Activated CD8-positive, alpha-beta memory T cell treated with anti-CD3 and anti-CD28 coated beads, Interleukin-2, amount 50 U/mL, for 24 hours (primary cell): ENCODE measurements around the gene NFASC.

Source experiments
- DNase-seq: peaks from one replicate; pipeline ENCODE4 v3.0.0-alpha.2; 2020; ENCODE audit errors: extremely low read depth

The NFASC gene

DNA sequence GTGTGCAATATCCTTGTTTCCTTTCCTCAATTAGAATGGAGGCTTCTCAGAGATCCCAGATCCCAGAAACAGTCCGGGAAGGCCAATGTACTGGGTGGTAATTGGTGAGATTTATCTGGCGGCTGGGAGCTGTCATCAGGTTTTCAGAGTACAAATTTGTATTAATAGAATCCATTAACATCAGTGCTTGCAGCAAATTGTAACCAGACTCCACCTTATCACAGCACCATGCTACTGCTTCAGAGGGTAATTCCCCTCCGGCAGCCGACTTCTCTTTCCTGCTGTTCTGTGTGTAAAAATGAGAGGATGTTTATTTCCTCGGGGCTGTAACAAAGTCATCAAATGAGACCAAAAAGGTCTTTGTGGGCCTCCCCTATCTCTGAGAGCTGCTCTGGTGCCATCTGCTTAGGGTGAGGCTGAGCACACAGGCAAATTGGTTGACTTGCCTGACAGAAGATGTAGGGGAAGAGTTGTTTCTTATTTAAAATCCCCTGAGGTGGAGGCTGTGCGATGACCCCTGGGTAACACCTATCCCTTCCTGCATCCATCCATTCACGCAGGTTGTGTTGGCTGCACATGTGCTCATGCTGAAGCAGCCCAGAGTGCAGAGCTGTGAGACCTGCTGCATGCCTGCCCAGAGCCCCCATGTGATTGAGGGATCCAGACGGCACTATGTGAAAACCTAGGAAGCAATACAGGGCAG lies 19.2 kb downstream of the NFASC start:
- DNase-seq = no peak

GRCh38 chr1:204891860-204892259 lies 21.2 kb downstream of the NFASC start:
- no peak for DNase-seq

DNA sequence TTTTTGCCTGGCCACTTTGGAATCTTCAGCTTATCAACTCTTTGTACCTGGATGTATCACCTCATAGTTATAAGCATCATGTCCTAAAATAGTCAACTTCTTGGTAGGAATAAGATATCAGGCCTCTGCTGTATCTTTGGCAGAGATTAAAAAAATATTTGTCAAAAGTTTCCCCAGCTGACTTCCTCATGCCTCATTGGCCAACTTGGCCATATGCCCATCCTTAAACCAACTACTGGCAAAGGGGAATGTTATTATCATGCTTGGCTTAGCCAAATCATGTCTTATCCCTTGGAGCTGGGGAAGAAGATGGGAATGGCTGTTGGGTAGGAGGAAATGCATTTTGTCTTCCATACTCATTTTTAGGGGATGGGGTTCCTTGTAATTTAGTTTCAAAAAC lies 23.4 kb downstream of the NFASC start:
- DNase-seq = no peak

GRCh38 chr1:204894606-204895005 lies 23.9 kb downstream of the NFASC start:
- no peak for DNase-seq

DNA sequence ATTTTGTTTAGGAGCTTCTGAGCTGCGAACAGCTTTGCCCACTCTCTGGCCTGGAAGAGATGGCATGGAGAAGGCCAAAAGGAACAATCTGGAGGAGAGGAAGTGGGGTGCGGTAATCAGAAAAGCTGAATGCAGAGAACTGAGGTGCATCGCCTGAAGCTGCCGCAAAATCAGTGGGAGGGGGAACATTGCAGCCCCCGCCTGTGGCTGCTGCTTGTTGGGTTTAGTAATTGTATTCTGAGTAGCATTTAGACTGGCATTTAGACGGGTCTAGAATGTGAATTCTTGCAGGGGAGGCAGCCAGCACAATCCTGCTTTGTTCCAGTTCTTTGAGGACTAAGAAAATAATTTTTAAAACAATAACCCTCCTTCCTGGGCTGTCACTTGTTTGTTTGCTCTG lies 25.4 kb downstream of the NFASC start:
- DNase-seq = no peak

GRCh38 chr1:204896787-204897469 lies 26.3 kb downstream of the NFASC start:
- no peak for DNase-seq

GRCh38 chr1:204900721-204901120 lies 30.1 kb downstream of the NFASC start:
- DNase-seq = no peak

DNA sequence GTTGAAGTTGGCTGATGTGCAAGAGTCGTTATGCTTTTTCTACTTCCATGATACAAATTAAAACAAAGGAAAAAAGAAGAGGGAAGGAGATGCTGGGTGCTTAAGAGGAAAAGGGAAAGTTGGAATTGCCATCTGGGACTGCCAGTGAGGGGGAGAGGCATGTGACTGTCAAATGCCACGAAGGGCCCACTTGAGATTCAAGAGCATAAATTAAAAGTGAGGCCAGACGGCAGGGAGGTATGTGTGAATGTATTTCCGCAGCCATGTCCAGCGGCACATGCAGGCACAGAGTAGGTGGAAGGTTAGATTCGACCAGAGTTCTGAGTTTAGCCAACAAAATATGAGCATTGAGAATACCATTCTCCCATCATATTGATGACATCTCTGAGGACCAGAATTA lies 32.0 kb downstream of the NFASC start:
- DNase-seq = no peak

GRCh38 chr1:204904228-204904810 lies 33.7 kb downstream of the NFASC start:
- no peak for DNase-seq

- no peak for DNase-seq
These were observed 38.4 kb downstream of the NFASC start for GRCh38 chr1:204909109-204909508.

DNA sequence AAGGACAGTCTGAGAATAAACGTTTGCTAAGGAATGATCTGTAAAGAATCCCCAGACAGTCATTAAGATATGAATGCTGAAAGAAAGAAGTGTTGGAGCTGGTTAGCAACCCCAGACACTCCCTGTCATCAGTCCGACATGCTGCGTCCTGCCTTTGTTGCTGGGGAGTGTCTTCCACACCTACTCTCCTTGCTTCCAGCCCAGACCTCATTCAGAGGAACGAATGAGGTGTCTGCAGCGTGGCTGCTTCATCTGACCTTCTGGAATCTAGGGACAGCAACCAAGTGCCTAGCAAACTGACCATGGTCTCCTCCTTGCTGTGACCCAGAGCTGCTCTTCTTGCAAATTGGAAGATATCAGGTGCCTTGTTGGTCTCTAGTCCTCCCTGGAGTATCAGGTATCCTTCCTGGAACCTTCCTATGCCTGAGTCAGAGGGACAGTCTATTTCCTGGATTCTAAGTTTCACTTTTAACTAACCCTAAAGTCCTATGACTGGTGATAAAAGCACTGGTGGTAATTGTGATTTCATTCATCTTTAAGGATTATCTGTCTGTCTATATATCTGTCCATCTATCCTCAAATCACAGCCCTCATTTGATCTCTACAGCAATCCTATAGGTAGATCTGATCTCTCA lies 45.3 kb downstream of the NFASC start:
- no peak for DNase-seq

- DNase-seq = no peak
These were observed 47.1 kb downstream of the NFASC start for GRCh38 chr1:204917802-204918201.

DNA sequence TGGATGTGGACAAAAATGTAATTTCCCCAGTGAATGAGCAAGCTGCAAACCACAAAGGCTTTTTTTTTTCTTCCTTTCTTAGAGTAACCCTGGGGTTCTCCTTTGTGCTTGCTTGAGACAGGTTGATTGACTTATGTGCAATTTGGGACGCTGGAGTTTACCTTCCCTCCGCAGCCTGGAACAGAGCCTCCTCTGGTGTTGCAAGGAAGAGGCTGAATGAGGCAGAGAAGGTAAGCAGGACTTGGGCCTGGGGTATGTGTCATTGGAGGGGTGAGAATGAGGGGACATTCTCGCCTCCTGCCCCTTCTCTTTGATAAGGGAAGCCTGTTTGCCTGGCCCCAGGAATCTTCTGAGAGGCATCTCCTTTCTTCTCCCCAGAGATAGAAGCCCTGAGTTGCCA lies 49.8 kb downstream of the NFASC start:
- no peak for DNase-seq

GRCh38 chr1:204920967-204921366 lies 50.3 kb downstream of the NFASC start:
- no peak for DNase-seq

DNA sequence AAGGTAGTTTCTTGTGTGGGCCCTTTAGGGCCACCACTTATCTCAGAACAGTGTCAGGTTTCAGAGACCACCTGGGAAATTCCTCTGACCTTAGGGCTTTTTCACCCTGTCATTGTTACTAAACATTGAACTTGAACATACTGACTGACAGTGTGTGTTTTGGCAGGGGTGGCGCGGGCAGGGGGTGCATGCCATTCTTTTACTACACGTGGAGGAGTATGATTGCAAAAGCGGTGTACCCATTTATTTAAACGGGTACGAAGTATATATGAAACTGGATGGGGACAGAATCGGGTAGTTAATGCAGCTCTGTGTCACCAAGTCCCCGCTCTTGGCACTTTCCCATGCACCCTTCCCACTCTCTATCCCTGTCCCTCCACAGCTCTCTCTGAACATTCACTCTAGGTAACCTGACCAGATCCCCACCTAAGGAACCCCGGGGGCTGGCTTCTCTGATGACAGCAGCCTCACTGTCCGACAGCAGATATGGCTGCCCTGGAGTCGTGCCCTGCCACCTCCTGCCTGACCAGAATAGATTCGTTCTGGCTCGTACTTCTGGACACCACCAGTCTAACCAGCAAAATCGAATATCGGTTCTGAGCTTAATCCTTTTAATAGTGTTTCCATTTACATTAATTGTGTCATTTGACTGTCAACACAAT lies 51.3 kb downstream of the NFASC start:
- no peak for DNase-seq

- DNase-seq = no peak
These were observed 52.5 kb downstream of the NFASC start for GRCh38 chr1:204923201-204923600.

DNA sequence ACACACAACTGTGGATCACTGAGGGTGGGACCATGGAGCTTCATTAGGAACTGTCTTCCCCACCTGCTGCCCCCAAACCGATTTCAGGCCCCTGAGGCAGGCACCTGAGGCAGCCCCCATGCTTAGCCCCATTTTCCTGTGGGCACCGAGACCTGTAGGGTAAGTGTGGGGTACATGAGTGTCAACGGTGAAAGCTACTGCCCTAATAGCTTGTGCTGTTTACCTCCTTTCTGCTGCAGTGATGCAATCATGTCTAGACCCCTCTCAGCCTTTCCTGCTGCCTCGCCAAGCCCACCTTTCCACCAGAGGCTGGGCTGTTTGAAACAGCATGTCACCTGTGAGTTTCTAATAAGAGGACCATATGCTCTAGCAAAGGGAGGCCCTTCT lies 53.0 kb downstream of the NFASC start:
- no peak for DNase-seq

- DNase-seq = no peak
These were observed 53.5 kb downstream of the NFASC start for GRCh38 chr1:204924013-204924759.

DNA sequence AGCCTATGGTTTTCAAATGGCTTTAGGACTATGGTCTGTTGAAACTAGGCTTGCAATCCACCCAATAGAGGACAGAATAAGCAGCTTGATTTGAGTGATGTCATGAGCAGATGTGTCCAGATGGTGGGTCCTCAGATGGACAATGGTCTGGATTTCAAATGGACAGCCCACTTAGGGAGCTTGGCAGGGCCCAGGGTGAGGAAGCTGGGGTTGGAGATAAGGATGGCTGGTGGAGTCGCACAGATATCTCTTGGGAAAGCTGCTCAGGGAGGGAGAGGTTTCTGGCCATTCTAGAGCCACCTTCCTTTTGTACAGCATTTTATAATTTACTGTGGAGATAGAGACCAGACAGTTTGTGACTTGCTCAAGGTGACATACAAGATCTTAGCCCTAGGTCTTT lies 55.0 kb downstream of the NFASC start:
- no peak for DNase-seq

GRCh38 chr1:204927673-204928641 lies 57.3 kb downstream of the NFASC start:
- no peak for DNase-seq
